ENCODE results near the gene EZH2. TPM values are rescaled to one million over a fixed set of nuclear protein-coding genes. Genes with fewer than 3 reads are reported as not detected.
A peak's percentile ranks its signal among the peaks of the same experiment; 100 is the strongest.

The EZH2 gene
- total RNA-seq, 2 experiments from 2014 or later, result 45.5 to 72.2 TPM

DNA sequence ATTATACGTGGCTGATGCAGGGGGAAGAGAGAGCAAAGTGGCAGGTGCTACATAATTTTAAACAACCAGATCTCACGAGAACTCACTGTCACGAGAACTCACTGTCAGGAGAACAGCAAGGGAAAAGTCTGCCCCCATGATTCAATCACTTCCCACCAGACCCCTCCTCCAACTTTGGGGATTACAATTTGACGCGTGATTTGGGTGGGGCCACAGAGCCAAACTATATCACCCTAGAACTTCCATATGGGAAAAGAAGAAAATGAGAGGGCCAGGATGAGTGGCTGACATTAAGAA lies 15.8 kb downstream of the EZH2 start:
- DNase-seq (ENCODE audit: low spot score), result no peak
- H3K27ac ChIP-seq (ENCODE audit: low read depth, low read length, poor library complexity, severe bottlenecking), result peak overlapping the region; percentile 22
- peaks cover 49% of the 10 kb centered on the region for H3K4me1 ChIP-seq (ENCODE audit: insufficient read depth, low read length, poor library complexity, severe bottlenecking)
- H3K36me3 ChIP-seq (ENCODE audit: insufficient read depth, low read length), result peaks cover 56% of the 10 kb centered on the region
- H4K20me1 ChIP-seq (ENCODE audit: insufficient read depth, low read length), result peaks cover 24% of the 10 kb centered on the region
- H3K9me3 ChIP-seq (ENCODE audit: low read length), result peaks cover 38% of the 10 kb centered on the region
- peak overlapping the region; percentile 25 for H3K4me3 ChIP-seq (ENCODE audit: low read depth, low read length, poor library complexity, severe bottlenecking)
- no peaks in the 10 kb centered on the region for H3K9me2 ChIP-seq (ENCODE audit: insufficient read depth, low read length)
- no TSS peak for BruUV-seq (replicated peaks)
- intact Hi-C loops (cut with micrococcal nuclease; ENCODE audit: unreplicated experiment), result no loop called here
- TF ChIP-seq, protein P1, sequence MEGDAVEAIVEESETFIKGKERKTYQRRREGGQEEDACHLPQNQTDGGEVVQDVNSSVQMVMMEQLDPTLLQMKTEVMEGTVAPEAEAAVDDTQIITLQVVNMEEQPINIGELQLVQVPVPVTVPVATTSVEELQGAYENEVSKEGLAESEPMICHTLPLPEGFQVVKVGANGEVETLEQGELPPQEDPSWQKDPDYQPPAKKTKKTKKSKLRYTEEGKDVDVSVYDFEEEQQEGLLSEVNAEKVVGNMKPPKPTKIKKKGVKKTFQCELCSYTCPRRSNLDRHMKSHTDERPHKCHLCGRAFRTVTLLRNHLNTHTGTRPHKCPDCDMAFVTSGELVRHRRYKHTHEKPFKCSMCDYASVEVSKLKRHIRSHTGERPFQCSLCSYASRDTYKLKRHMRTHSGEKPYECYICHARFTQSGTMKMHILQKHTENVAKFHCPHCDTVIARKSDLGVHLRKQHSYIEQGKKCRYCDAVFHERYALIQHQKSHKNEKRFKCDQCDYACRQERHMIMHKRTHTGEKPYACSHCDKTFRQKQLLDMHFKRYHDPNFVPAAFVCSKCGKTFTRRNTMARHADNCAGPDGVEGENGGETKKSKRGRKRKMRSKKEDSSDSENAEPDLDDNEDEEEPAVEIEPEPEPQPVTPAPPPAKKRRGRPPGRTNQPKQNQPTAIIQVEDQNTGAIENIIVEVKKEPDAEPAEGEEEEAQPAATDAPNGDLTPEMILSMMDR (conservative IDR thresholded peaks at IDR 0.05; ENCODE audit: low read length), result no peak
- TF ChIP-seq EZH2phosphoT487 (IDR thresholded peaks at IDR 0.05; ENCODE audit: borderline replicate concordance, low read depth, low read length), result no peak
- CTCF ChIA-PET (ENCODE audit: unreplicated experiment), result no interaction called here
- POLR2A ChIA-PET, result interaction anchor here (1.3 kb wide), 1 partner anchor 8 kb away, joined by 4 read pairs; no protein-coding TSS in a partner anchor
- peaks cover 100% of the 10 kb centered on the region for H3K79me2 ChIP-seq (ENCODE audit: insufficient read depth, low read depth, low read length)
- no peak overlapping the region for H2AFZ ChIP-seq (ENCODE audit: low read length)
- peak overlapping the region; percentile 28; the same call in 1 of the 2 replicates for H3K4me2 ChIP-seq (ENCODE audit: low read length)

DNA sequence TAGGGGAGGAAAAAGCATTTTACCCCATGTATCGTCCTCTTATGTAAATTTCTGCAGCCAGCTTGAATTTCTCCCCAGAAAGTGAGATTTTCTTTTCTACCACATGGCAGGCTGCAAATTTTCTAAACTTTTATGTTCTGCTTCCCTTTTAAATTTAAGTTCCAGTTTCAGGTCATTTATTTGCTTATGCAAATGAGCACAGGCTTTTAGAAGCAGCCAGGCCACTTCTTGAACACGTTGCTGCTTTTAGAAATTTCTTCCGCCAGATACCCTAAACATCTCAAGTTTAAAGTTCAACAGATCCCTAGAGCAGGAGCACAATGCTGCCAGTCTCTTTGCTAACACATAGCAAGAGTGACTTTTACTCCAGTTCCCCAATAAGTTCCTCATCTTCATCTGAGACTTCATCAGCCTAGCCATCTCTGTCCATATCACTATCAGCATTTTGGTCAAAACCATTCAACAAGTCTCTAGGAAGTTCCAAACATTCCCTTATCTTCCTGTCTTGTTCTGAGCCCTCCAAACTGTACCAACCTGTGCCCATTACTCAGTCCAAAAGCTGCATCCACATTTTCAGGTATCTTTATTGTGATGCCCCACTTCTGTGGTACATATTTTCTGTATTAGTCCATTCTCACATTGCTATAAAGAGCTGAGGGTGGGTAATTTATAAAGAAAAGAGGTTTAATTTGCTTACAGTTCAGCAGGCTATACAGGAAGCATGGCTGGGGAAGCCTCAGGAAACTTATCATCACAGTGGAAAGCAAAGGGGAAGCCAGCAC lies 16.3 kb downstream of the EZH2 start:
- Histone ChIP-seq H3K36me3 (ENCODE audit: insufficient read depth, low read length) (peaks cover 56% of the 10 kb centered on the region), H3K4me3 (ENCODE audit: low read depth, low read length, poor library complexity, severe bottlenecking) (peak overlapping the region; percentile 25), H2AFZ (ENCODE audit: low read length) (no peak overlapping the region), H3K4me2 (ENCODE audit: low read length) (peak overlapping the region; percentile 28; the same call in 1 of the 2 replicates), H3K9me3 (ENCODE audit: low read length) (peaks cover 38% of the 10 kb centered on the region), H3K4me1 (ENCODE audit: insufficient read depth, low read length, poor library complexity, severe bottlenecking) (peaks cover 44% of the 10 kb centered on the region), H3K27ac (ENCODE audit: low read depth, low read length, poor library complexity, severe bottlenecking) (peak overlapping the region; percentile 22), H3K9me2 (ENCODE audit: insufficient read depth, low read length) (no peaks in the 10 kb centered on the region), H3K79me2 (ENCODE audit: insufficient read depth, low read depth, low read length) (peaks cover 100% of the 10 kb centered on the region), H4K20me1 (ENCODE audit: insufficient read depth, low read length) (peaks cover 25% of the 10 kb centered on the region)
- no TSS peak for BruUV-seq (replicated peaks)
- ChIA-PET CTCF (ENCODE audit: unreplicated experiment) (no interaction called here), POLR2A (interaction anchor here (0.7 to 1.3 kb wide), 2 partner anchors 8 to 1527 kb away, joined by 3 to 4 read pairs; no protein-coding TSS in a partner anchor)
- TF ChIP-seq EZH2phosphoT487 (IDR thresholded peaks at IDR 0.05; ENCODE audit: borderline replicate concordance, low read depth, low read length), result no peak
- TF ChIP-seq, protein P1 (conservative IDR thresholded peaks at IDR 0.05; ENCODE audit: low read length), result no peak
- intact Hi-C loops (cut with micrococcal nuclease; ENCODE audit: unreplicated experiment), result no loop called here
- peak; percentile 46 for DNase-seq (ENCODE audit: low spot score)

DNA sequence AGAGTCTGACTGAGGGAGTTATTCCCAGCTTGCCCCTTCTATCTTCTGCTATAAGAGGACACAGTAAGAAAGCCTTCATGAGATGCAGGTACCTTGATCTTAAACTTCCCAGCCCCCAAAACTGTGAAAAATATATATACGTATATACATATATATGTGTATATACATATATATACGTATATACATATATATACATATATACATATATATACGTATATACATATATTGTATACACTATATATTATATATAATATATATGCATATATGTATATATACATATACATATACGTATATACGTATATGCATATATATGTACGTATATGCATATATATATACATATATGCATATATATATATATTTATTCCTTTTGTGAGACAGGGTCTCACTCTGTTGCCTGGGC lies 17.7 kb downstream of the EZH2 start:
- intact Hi-C loops (cut with micrococcal nuclease; ENCODE audit: unreplicated experiment), result no loop called here
- no peak overlapping the region for H2AFZ ChIP-seq (ENCODE audit: low read length)
- TF ChIP-seq EZH2phosphoT487 (IDR thresholded peaks at IDR 0.05; ENCODE audit: borderline replicate concordance, low read depth, low read length), result no peak
- TF ChIP-seq, protein P1 (conservative IDR thresholded peaks at IDR 0.05; ENCODE audit: low read length), result no peak
- H3K4me1 ChIP-seq (ENCODE audit: insufficient read depth, low read length, poor library complexity, severe bottlenecking), result peaks cover 43% of the 10 kb centered on the region
- POLR2A ChIA-PET, result interaction anchor here (0.6 kb wide), 1 partner anchor 76 kb away, joined by 3 read pairs; no protein-coding TSS in a partner anchor
- no TSS peak for BruUV-seq (replicated peaks)
- CTCF ChIA-PET (ENCODE audit: unreplicated experiment), result no interaction called here
- H3K9me3 ChIP-seq (ENCODE audit: low read length), result peaks cover 38% of the 10 kb centered on the region
- H3K4me3 ChIP-seq (ENCODE audit: low read depth, low read length, poor library complexity, severe bottlenecking), result no peak overlapping the region
- H3K36me3 ChIP-seq (ENCODE audit: insufficient read depth, low read length), result peaks cover 45% of the 10 kb centered on the region
- H4K20me1 ChIP-seq (ENCODE audit: insufficient read depth, low read length), result peaks cover 31% of the 10 kb centered on the region
- no peaks in the 10 kb centered on the region for H3K9me2 ChIP-seq (ENCODE audit: insufficient read depth, low read length)
- peaks cover 100% of the 10 kb centered on the region for H3K79me2 ChIP-seq (ENCODE audit: insufficient read depth, low read depth, low read length)
- DNase-seq (ENCODE audit: low spot score), result no peak
- H3K4me2 ChIP-seq (ENCODE audit: low read length), result no peak overlapping the region
- H3K27ac ChIP-seq (ENCODE audit: low read depth, low read length, poor library complexity, severe bottlenecking), result no peak overlapping the region

Data from OCI-LY7 (cell line).